HG03135 (cell line): ENCODE data around the gene PITRM1.
"Not testable (repeated sequence)": the region's sequence is repeated elsewhere in the genome, so short reads cannot be mapped to it uniquely, and the experiment has no call there.

ENCODE experiments used
- ATAC-seq: cut with Tn5 transposase; IDR thresholded peaks from one replicate; pipeline ENCODE4 v1.9.1; 2021; ENCODE audit warnings: mild to moderate bottlenecking, moderate library complexity; ENCODE audit not compliant: unreplicated experiment

The PITRM1 gene

DNA sequence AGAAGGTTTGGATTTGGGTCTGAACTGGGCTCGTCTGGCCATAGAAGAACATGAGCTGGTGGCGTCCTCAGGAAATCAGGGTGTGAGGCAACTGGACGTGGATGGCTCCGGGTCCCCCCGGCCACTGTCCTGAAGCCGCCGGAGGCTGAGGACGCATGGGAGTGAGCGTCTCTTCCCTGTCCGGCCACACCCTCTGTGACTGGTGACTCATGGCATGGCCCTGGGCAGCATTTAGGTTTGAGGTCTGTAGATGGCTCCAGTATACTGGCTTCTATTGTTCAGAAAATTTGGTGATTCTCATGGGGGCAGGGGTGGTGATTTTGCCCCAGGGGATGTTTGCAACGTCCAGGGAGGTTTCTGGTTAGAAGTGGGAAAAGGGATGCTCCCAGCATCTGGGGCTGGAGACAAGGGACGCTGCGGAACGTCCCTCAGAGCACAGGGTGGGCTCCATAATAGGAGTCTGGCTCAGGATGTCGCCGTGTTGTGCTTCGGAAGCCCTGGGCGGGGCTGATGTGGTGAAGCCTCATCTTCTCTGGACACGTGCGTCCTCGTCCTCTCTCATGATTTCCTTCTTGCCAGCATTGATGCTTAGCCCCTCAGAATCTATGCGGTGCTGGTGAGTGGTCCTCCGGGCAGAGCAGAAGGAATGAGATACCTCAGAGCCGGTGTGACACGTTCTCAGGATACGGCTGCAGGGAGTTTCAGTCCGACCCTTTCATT lies 49.9 kb downstream of the PITRM1 start:
- ATAC-seq: no peak

DNA sequence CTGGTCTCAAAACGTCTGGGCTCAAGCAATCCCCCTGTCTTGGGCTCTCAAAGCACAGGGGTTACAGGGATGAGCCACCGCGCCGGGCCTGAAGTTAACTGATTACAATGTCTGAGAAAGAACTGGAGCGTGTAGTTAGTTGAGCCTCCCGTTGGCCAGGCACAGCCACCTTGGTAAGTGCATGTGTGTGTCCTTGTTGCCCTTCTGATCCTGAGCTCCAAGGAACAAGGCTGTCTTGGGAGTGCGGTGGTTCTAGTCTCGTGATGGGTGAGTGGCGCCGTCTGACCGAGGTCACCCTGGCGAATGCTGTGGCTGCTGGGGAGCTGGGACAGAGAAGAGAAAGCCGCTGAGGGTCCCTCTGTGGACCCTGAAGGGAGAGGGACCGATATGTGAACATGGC lies 50.5 kb downstream of the PITRM1 start:
- ATAC-seq: no peak

DNA sequence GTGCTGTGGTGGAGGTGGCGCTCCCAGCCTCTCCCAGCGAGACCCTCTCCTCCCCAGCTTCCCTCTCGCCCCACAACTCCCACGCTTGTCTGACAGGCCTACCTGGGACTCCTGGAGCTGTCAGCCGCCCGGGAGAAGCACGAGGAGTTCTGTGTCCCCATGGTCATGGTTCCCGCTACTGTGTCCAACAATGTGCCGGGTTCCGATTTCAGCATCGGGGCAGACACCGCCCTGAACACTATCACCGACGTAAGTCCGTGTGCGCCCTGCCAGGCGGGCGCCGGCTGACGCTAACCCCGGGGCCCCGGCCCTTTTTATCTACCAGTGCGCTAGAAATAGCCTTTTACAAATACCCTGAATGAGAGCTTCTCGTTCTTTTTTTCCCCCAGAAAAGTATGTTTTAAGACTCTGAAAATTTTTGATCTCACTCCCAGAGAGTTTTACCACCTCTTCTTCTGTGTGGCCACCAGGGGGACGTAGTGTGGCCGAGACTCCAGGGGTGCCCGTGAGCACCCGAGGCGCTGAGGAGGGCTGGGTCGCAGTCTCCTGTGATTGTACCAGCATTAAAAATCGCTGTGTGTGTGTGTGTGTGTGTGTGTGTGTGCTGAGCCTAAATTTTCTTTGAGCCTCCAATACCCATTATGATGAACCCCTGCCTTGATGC lies 52.7 kb downstream of the PITRM1 start:
- no peak for ATAC-seq

DNA sequence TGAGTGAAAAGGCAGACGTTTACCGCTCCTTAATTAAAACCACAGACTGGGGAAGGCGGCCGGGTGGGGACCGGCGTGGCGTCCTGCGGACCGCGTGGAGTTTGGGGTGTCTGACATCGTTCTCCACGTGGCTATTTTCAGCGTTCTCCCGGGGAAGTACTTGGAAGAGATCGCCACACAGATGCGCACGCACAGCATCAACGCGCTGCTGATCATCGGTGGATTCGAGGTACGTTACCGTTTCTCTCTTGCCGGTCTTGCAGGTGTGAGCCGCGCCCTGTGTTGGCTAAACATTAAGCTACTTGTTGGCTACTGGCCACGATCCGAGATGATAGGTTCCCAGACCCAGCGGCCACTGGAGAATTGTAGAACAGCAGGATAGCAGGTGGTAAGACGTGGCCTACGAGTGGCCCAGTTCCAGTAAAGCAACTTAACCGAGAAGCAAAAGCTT lies 53.9 kb downstream of the PITRM1 start:
- ATAC-seq: no peak

DNA sequence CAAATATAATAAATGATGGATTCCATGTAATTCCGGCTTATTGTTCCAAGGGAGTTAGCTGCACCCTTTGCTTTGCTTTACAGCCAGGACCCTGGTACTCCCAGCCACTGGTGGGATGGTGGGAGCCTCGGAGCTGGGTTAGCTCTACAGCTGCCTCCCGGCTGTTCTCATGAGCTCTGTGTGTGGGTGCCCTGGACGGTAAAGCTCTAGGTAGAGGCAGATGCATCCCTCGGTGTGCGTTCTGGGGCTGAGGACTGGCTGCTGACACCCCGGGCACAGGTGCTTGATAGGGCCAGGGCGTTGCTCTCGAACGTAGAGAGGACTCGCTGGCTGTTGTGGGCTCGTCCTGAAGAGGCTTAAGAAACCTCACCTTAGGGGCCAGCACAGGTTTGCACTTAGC lies 55.1 kb downstream of the PITRM1 start:
- no peak for ATAC-seq

DNA sequence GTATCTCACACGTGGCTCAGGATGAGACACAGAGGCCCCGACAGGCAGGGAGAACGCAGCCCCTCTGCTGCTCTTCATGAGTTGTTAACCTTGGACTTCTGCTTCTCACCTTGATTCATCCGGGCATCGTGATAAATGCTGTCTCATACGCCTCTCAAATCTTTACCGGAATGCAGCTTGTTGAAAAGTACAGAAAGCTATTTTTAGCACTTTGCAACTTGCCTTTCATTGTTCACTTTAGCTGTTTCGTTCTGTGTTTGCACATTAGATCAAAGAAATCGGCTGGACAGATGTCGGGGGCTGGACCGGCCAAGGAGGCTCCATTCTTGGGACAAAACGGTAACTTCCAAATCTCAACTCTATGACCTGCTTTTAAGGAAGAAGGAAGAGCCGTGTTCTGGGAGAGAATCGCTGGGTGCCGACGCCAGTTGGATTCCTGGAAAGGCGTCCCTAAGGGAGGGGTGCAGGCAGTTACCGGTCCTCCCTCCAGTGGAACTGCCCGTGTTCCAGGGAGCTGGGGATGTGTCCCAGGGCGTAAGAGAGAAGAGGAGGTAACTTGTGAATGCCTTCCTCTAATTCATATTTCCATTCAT lies 56.0 kb downstream of the PITRM1 start:
- ATAC-seq: no peak

DNA sequence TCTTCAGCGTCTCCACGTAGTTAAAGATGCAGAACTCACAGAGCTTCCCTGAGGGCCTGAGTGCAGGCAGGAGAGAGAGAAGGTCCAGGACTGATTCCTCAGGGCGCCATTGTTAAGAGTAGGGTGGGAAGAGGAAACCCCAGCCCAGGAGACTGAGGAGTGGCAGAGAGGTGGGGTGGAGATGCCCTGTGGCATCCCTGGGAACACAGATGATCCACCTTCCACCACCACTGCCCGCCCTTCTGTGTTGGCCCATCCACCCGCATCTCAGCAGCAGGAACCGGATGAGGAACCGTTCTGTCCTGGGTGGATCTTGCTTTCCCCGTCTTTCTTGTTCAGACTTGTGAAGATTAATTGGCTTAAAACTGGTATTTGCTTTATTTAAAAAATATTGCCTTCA lies 56.9 kb downstream of the PITRM1 start:
- no peak for ATAC-seq

DNA sequence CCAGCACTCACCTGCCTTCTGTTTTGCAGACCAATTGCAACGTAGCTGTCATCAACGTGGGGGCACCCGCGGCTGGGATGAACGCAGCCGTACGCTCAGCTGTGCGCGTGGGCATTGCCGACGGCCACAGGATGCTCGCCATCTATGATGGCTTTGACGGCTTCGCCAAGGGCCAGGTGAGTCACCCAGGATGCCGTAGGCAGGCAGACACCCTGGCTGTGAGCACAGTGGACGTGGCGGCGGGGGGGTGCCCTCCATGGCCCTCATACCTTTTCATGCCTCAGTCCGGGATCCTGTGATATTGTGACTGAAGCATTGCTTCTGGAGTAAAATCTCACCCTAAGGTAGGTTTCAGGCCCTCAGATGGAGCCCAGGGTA lies 59.2 kb downstream of the PITRM1 start:
- ATAC-seq: no peak

DNA sequence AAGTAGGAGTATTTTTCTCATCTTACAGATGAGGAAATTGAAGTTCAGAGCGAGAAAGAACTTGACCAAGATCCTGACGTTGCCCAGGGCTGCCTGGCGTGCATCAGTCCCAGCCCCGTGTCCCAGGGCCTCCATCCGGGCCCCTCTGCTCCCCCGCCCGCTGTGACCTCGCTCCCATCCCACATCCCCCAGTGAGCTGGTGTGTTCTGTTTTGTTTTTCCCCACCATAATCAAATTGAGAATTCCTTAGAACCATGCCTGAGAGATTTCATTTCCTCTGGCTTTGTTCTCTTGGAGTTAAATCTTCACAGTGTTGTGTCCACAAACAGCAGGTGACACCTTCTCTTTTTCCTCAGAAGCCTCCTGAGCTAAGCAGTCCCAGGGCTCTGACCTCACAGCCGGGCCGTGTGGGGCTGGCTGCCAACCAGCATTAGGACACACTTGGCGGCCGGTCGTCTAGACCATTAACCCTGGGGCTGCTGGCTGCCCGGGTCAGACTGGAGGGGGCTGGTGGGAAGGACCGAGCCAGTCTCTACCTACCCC lies 60.9 kb downstream of the PITRM1 start:
- no peak for ATAC-seq

DNA sequence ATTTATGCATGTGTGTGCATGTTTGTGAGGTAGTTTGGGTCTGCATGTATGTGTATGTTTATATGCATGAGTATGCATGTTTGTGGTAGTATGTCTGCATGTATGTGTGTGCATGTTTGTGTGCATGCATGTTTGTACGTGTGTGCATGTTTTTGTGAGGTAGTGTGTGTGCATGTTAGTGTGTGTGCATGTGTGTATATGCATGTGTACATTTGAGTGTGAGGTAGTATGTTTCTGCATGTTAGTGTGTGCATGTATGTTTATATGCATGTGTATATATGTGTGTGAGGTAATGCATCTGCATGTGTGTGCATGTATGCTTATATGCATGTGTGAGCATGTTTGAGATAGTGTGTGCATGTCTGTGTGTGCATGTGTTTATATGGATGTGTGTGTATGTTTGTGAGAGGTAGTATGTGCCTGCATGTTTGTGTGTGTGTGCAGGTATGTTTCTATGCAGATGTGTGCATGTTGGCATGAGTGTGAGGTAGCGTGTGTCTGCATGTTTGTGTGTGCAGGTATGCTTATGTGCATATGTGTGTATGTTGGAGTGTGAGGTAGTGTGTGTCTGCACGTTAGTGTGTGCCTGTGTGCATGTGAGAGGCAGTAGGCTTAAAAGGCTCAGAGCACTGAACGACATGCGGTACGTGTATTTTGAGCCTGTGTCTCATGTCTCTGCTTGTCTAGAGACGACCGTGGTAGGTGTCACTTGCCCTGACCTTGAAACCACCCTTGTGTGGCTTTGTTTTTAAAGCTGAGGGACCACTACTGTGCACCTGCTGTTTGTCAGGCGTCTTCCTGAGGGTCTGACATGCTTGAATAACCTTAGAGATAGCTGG lies 61.6 kb downstream of the PITRM1 start:
- no peak for ATAC-seq

DNA sequence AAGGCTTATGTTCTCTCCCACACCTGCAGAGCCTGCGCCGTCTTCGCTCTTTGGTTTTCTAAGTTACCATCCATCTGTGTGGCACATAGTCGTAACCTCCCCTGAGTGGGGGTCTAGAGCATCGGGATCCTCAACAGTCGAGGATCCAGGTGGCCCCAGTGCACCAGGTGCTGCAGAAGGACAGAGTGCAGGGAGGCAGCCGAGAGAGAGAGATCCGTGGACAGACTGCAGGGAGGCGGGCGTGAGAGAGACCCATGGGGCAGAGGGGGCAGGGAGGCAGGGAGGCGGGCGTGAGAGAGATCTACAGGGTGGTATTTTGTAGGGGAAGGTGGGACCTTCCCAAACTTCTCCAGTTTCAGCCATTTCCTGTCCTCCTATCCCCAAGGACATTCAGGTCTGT lies 62.9 kb downstream of the PITRM1 start:
- ATAC-seq: no peak

DNA sequence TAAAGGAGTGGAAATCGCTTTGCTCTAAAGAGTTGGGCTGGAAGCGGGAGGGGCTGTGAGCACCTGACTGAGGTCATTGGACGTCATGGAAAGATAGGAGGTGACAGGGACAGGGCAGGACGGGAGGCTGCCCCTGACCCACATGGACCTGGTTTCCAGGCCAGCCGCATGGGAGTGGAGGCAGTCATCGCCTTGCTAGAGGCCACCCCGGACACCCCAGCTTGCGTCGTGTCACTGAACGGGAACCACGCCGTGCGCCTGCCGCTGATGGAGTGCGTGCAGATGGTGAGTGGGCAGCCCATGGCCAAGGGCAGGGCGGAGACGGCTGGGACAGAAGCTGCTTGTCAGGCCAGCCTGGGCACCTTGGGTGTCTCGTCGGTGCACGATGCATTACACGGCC lies 63.4 kb downstream of the PITRM1 start:
- no peak for ATAC-seq

DNA sequence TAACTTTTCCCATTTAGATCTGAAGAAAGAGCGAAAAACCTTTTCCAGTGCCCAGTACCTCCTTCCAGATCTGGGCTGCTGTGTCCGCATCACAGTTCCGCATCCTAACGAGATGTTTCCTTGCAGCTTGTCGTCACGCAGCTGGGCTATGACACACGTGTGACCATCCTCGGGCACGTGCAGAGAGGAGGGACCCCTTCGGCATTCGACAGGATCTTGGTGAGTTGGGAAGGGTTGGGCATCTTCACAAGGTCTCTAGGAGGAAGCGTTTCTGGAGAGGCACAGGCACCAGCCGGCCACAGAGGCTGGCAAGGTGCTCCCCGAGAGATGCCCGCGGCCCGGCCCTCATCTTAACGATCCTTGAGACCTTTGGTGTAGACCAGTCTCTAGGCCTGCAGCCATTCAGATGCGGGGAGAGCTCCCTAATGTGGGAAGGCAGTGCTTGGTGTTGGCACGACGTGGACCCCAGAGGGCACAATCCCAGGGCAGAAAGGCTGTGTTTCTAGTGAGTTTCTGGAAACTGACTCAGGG lies 63.9 kb downstream of the PITRM1 start:
- ATAC-seq: no peak

DNA sequence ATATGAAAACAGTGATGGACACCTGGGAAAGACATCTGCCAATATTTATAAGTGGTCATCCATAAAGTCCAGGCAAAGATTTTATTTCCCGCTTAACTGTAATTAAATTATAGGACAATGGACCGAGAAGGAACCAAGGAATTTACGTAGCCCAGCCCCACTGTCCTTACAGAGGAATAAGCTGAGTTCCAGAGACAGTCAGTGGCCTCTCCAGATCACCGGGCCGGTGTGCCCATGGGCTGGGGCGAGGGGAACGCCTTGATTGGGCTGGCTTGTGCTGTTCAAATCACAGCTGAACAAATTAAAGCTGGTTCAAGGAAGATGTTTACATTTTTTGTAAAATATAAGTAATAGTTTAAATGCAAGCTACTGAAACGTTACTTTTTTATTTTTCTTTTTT lies 64.5 kb downstream of the PITRM1 start:
- ATAC-seq: no peak

DNA sequence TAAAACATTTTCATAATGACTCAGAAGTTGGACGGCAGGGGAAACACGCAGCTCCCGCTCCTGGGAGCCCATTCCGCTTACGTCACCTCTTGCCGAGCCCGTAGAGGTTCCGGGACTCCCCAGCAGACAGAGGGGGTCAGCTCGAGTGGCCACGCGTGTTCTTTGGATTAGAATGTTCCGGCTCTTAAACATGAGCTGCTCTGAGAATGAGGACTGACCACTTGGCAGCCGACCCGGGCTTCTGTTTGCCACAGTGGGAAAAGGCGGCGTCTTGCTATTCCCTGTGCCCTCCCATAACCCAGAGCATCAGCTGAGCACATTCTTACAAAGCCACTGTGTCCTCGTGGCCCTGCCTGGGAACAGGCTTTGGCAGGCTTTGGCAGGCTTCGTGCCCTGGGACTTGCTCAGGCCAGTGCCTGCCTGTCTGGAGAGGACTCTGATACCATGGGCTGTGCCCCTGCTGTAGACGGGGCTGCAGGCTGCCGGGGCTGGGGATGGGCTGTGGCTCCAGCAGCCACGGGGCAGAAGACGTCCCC lies 65.1 kb downstream of the PITRM1 start:
- ATAC-seq: no peak

DNA sequence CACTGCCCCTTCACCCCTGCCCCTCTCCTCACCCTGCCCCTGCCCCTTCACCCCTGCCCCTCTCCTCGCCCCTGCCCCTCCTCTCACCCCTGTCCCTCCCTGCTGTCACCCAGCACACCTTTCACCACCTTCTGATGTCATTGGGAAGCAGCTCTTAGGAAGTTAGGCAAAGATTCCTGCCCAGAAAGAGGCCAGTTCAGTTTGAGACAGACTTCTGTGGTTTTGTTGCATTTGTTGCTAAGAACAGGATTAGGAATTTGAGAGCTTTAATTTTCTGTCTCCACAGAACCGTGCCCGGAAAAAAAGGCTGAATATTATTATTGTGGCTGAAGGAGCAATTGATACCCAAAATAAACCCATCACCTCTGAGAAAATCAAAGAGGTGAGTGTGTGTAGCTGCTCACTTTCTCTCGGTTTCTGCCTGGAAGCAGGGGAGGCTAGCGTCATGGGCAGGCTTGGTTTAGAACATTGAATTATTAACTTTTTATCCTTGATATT lies 65.6 kb downstream of the PITRM1 start:
- no peak for ATAC-seq

DNA sequence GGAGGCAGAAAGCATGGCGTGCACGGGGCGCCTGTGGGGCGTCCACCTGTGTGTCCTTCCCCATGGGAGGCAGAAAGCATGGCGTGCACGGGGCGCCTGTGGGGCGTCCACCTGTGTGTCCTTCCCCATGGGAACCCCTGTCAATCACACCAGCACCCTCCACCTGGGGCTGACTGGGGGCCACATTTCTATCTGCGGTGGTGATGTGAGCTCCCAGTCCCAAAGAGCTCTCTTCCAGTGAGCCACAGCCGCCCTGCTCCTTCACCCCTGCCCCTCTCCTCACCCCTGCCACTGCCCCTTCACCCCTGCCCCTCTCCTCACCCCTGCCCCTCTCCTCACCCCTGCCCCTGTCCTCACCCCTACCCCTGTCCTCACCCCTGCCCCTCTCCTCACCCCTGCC lies 66.3 kb downstream of the PITRM1 start:
- not testable (repeated sequence) for ATAC-seq

DNA sequence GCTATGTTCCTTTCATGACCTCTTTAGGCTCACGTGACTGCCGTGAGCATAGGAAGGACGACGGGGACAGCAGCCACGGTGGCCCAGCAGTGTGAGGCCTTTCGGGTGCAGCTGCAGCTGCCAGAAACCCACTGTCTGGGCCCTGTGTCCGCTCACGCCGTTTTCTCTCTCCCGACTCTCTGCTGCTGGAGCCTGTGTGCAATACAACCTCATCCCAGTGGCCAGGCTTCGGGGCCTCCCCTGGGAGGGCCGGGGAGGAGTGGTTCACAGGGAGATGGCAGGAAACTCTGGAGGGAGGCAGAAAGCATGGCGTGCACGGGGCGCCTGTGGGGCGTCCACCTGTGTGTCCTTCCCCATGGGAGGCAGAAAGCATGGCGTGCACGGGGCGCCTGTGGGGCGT lies 66.7 kb downstream of the PITRM1 start:
- no peak for ATAC-seq

DNA sequence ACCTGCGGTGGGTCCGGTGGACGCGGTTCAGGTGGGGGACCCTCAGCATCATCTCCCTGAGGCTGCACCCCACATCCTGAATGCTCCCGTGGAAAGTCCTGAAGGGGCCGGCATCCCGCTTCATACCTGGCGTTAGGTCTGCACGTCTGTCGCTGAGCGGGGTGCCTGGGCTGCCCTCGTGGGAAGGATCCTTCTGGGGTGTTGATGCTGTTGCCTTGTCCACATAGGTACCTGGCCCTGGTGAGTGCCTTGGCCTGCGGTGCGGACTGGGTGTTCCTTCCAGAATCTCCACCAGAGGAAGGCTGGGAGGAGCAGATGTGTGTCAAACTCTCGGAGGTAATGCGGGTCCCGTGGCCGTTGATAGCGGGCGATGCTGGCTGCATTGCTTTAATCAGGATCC lies 67.4 kb downstream of the PITRM1 start:
- no peak for ATAC-seq

DNA sequence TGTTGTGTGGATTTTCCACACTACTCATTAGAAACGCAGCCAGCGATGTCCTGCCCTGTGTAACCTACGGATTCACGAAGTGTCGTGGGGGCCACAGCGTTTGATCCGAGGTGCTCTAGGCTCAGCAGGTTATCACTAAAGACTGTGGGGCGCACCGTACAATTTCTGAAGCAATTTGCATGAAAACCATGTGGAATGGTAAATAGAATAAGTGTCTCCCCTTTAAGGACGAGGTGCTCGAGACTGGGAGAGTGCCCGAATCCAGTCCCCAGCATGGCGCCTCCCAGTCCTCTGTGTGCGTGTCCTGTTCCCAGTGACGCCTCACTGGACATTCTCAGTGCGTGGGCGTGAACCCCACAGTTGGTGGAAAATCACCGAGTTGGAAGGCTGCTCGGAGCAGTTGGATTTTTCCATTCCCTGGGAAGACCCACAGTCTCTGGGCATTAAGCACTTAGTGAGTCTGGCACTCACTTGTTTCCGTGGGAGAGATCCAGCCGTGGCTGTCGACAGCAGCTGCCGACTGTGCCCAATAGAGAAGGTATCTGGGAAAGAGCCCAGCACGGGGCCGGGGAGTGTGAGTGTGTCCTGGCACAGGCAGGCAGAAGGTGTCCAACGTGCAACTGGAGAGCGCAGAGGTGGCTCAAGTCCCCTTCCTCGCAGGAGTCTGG lies 68.2 kb downstream of the PITRM1 start:
- no peak for ATAC-seq
